ENCODE data around the gene CHCHD4. TPM values are rescaled to one million over a fixed set of nuclear protein-coding genes. Genes with fewer than 3 reads are reported as not detected.

The CHCHD4 gene
- total and polyA plus RNA-seq, 2 experiments from 2014 or later: 31.1 to 39.2 TPM

- H4K20me1 ChIP-seq (replicated peaks; ENCODE audit: insufficient read depth): no peaks in the 10 kb centered on the region
- Mint-ChIP-seq H3K36me3 (ENCODE audit: low read depth) (peaks cover 39% of the 10 kb centered on the region), H3K4me1 (peaks cover 14% of the 10 kb centered on the region), H3K27me3 (ENCODE audit: insufficient read depth, low read depth, poor library complexity) (peaks cover 9% of the 10 kb centered on the region), H3K4me3 (no peak overlapping the region), H3K27ac (no peak overlapping the region), H3K9me3 (no peaks in the 10 kb centered on the region)
- ATAC-seq (no peak), DNase-seq (ENCODE audit: low spot score) (no peak)
- H3K79me2 ChIP-seq (replicated peaks; ENCODE audit: insufficient read depth): no peaks in the 10 kb centered on the region
- H3K4me3 ChIP-seq: no peak overlapping the region
- H3K27me3 ChIP-seq (ENCODE audit: insufficient read depth): no peaks in the 10 kb centered on the region
- no peaks in the 10 kb centered on the region for H3K9me2 ChIP-seq (ENCODE audit: insufficient read depth)
- H3K4me1 ChIP-seq (ENCODE audit: insufficient read depth): 0 out of 2 replicates have a peak, but pooled peaks cover 4% of the 10 kb centered on the region
- H3K36me3 ChIP-seq (ENCODE audit: insufficient read depth): no peaks in the 10 kb centered on the region; the same call in 1 of the 2 replicates
- no peak for TF ChIP-seq EZH2 (IDR thresholded peaks at IDR 0.05; ENCODE audit: low read depth, unreplicated experiment)
- TF ChIP-seq, protein P1, sequence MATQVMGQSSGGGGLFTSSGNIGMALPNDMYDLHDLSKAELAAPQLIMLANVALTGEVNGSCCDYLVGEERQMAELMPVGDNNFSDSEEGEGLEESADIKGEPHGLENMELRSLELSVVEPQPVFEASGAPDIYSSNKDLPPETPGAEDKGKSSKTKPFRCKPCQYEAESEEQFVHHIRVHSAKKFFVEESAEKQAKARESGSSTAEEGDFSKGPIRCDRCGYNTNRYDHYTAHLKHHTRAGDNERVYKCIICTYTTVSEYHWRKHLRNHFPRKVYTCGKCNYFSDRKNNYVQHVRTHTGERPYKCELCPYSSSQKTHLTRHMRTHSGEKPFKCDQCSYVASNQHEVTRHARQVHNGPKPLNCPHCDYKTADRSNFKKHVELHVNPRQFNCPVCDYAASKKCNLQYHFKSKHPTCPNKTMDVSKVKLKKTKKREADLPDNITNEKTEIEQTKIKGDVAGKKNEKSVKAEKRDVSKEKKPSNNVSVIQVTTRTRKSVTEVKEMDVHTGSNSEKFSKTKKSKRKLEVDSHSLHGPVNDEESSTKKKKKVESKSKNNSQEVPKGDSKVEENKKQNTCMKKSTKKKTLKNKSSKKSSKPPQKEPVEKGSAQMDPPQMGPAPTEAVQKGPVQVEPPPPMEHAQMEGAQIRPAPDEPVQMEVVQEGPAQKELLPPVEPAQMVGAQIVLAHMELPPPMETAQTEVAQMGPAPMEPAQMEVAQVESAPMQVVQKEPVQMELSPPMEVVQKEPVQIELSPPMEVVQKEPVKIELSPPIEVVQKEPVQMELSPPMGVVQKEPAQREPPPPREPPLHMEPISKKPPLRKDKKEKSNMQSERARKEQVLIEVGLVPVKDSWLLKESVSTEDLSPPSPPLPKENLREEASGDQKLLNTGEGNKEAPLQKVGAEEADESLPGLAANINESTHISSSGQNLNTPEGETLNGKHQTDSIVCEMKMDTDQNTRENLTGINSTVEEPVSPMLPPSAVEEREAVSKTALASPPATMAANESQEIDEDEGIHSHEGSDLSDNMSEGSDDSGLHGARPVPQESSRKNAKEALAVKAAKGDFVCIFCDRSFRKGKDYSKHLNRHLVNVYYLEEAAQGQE (IDR thresholded peaks at IDR 0.05; ENCODE audit: unreplicated experiment): no peak
- no peak for TF ChIP-seq CREB1 (CRISPR knock-in tag; IDR thresholded peaks at IDR 0.05; ENCODE audit: low read depth)
- no peak for TF ChIP-seq EZH2phosphoT487 (IDR thresholded peaks at IDR 0.05; ENCODE audit: unreplicated experiment)
- TF ChIP-seq ZNF331 (CRISPR knock-in tag; IDR thresholded peaks at IDR 0.05; ENCODE audit: low read depth): no peak
- TF ChIP-seq JUNB (IDR thresholded peaks at IDR 0.05; ENCODE audit: unreplicated experiment): no peak
- TF ChIP-seq, protein P2, sequence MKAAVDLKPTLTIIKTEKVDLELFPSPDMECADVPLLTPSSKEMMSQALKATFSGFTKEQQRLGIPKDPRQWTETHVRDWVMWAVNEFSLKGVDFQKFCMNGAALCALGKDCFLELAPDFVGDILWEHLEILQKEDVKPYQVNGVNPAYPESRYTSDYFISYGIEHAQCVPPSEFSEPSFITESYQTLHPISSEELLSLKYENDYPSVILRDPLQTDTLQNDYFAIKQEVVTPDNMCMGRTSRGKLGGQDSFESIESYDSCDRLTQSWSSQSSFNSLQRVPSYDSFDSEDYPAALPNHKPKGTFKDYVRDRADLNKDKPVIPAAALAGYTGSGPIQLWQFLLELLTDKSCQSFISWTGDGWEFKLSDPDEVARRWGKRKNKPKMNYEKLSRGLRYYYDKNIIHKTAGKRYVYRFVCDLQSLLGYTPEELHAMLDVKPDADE (IDR thresholded peaks at IDR 0.05): no peak
- TF ChIP-seq, protein P3, sequence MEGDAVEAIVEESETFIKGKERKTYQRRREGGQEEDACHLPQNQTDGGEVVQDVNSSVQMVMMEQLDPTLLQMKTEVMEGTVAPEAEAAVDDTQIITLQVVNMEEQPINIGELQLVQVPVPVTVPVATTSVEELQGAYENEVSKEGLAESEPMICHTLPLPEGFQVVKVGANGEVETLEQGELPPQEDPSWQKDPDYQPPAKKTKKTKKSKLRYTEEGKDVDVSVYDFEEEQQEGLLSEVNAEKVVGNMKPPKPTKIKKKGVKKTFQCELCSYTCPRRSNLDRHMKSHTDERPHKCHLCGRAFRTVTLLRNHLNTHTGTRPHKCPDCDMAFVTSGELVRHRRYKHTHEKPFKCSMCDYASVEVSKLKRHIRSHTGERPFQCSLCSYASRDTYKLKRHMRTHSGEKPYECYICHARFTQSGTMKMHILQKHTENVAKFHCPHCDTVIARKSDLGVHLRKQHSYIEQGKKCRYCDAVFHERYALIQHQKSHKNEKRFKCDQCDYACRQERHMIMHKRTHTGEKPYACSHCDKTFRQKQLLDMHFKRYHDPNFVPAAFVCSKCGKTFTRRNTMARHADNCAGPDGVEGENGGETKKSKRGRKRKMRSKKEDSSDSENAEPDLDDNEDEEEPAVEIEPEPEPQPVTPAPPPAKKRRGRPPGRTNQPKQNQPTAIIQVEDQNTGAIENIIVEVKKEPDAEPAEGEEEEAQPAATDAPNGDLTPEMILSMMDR (conservative IDR thresholded peaks at IDR 0.05; ENCODE audit: low read depth in 2 of 2): no peak
- TF ChIP-seq STAT1 (IDR thresholded peaks at IDR 0.05; ENCODE audit: unreplicated experiment): no peak
- TF ChIP-seq ZNF114 (CRISPR knock-in tag; IDR thresholded peaks at IDR 0.05): no peak
- TF ChIP-seq POLR2AphosphoS5 (IDR thresholded peaks at IDR 0.05; ENCODE audit: low read depth): no peak
- no peak for TF ChIP-seq NANOG (IDR thresholded peaks at IDR 0.05; ENCODE audit: borderline replicate concordance)
- TF ChIP-seq, protein P4, sequence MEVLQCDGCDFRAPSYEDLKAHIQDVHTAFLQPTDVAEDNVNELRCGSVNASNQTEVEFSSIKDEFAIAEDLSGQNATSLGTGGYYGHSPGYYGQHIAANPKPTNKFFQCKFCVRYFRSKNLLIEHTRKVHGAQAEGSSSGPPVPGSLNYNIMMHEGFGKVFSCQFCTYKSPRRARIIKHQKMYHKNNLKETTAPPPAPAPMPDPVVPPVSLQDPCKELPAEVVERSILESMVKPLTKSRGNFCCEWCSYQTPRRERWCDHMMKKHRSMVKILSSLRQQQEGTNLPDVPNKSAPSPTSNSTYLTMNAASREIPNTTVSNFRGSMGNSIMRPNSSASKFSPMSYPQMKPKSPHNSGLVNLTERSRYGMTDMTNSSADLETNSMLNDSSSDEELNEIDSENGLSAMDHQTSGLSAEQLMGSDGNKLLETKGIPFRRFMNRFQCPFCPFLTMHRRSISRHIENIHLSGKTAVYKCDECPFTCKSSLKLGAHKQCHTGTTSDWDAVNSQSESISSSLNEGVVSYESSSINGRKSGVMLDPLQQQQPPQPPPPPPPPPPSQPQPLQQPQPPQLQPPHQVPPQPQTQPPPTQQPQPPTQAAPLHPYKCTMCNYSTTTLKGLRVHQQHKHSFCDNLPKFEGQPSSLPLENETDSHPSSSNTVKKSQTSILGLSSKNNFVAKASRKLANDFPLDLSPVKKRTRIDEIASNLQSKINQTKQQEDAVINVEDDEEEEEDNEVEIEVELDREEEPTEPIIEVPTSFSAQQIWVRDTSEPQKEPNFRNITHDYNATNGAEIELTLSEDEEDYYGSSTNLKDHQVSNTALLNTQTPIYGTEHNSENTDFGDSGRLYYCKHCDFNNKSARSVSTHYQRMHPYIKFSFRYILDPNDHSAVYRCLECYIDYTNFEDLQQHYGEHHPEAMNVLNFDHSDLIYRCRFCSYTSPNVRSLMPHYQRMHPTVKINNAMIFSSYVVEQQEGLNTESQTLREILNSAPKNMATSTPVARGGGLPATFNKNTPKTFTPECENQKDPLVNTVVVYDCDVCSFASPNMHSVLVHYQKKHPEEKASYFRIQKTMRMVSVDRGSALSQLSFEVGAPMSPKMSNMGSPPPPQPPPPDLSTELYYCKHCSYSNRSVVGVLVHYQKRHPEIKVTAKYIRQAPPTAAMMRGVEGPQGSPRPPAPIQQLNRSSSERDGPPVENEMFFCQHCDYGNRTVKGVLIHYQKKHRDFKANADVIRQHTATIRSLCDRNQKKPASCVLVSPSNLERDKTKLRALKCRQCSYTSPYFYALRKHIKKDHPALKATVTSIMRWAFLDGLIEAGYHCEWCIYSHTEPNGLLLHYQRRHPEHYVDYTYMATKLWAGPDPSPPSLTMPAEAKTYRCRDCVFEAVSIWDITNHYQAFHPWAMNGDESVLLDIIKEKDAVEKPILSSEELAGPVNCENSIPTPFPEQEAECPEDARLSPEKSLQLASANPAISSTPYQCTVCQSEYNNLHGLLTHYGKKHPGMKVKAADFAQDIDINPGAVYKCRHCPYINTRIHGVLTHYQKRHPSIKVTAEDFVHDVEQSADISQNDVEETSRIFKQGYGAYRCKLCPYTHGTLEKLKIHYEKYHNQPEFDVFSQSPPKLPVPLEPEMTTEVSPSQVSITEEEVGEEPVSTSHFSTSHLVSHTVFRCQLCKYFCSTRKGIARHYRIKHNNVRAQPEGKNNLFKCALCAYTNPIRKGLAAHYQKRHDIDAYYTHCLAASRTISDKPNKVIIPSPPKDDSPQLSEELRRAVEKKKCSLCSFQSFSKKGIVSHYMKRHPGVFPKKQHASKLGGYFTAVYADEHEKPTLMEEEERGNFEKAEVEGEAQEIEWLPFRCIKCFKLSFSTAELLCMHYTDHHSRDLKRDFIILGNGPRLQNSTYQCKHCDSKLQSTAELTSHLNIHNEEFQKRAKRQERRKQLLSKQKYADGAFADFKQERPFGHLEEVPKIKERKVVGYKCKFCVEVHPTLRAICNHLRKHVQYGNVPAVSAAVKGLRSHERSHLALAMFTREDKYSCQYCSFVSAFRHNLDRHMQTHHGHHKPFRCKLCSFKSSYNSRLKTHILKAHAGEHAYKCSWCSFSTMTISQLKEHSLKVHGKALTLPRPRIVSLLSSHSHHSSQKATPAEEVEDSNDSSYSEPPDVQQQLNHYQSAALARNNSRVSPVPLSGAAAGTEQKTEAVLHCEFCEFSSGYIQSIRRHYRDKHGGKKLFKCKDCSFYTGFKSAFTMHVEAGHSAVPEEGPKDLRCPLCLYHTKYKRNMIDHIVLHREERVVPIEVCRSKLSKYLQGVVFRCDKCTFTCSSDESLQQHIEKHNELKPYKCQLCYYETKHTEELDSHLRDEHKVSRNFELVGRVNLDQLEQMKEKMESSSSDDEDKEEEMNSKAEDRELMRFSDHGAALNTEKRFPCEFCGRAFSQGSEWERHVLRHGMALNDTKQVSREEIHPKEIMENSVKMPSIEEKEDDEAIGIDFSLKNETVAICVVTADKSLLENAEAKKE (CRISPR knock-in tag; IDR thresholded peaks at IDR 0.05): no peak
- no peaks in the 10 kb centered on the region for H3F3A ChIP-seq (replicated peaks; ENCODE audit: low read depth)
- no peak overlapping the region for H2AFZ ChIP-seq
- H3K27ac ChIP-seq (ENCODE audit: low read depth): no peak overlapping the region
- no peak overlapping the region for H3K4me2 ChIP-seq
These were observed 17.1 kb upstream of the CHCHD4 start for GRCh38 chr3:14141602-14142341.

Data from GM23338 (cell line).